CD4-positive, alpha-beta memory T cell (primary cell): ENCODE measurements around the gene NEO1. TPM values are rescaled to one million over a fixed set of nuclear protein-coding genes. Genes with fewer than 3 reads are reported as not detected.
A peak's percentile ranks its signal among the peaks of the same experiment; 100 is the strongest.

Source experiments
- CTCF ChIA-PET: fragments of 350-600 bp; sonication (Branson Sonifier 250); formaldehyde crosslinking; loops from one replicate; lab custom pipeline; 2021; ENCODE audit warnings: inconsistent platforms; ENCODE audit not compliant: partially characterized antibody; lab: Charles Lee
- POLR2A ChIA-PET: fragments of 350-600 bp; sonication (Branson Sonifier 250); formaldehyde crosslinking; loops from one replicate; lab custom pipeline; 2021; ENCODE audit not compliant: partially characterized antibody; lab: Charles Lee
- DNase-seq, 5 donors: peaks; one replicate each; pipeline versions ENCODE4 v3.0.0 to v3.0.0-alpha.2; 2020 to 2022; ENCODE audit warnings: mixed read lengths in 1 of 5
- H3K27ac ChIP-seq: one replicate; pipeline ENCODE4 v1.7.0; 2013; ENCODE audit warnings: low read depth, low read length
- H3K27me3 ChIP-seq: 2 replicates; pipeline ENCODE4 v1.7.0; 2013; ENCODE audit warnings: mild to moderate bottlenecking, low read length, moderate library complexity; ENCODE audit not compliant: insufficient read depth
- H3K36me3 ChIP-seq: 2 replicates; pipeline ENCODE4 v1.7.0; 2013; ENCODE audit warnings: mild to moderate bottlenecking, low read length, moderate library complexity; ENCODE audit not compliant: insufficient read depth
- H3K4me1 ChIP-seq: 2 replicates; pipeline ENCODE4 v1.7.0; 2013; ENCODE audit warnings: mild to moderate bottlenecking, low read length, moderate library complexity; ENCODE audit not compliant: insufficient read depth
- H3K4me3 ChIP-seq, 2 donors: one replicate each; pipeline ENCODE4 v1.7.0; 2013; ENCODE audit warnings: low read length in 2 of 2, mild to moderate bottlenecking in 1 of 2
- H3K9me3 ChIP-seq, 2 donors: one replicate each; pipeline ENCODE4 v1.7.0; 2013; ENCODE audit warnings: low read length in 2 of 2, control low read depth in 1 of 2; ENCODE audit not compliant: control insufficient read depth in 1 of 2
- H3K27ac Mint-ChIP-seq, 7 donors: one replicate each; pipeline ENCODE4 v1.8.0; 2020 to 2021; ENCODE audit warnings: mixed read lengths in 7 of 7, mild to moderate bottlenecking in 6 of 7, inconsistent platforms in 3 of 7, moderate library complexity in 3 of 7
- H3K27me3 Mint-ChIP-seq, 2 donors: one replicate each; pipeline ENCODE4 v1.8.0; 2020 to 2021; ENCODE audit warnings: mixed read lengths in 2 of 2
- H3K36me3 Mint-ChIP-seq, 2 donors: one replicate each; pipeline ENCODE4 v1.8.0; 2020 to 2021; ENCODE audit warnings: mixed read lengths in 2 of 2, inconsistent platforms in 1 of 2, mild to moderate bottlenecking in 1 of 2
- H3K4me1 Mint-ChIP-seq, 4 donors: one replicate each; pipeline ENCODE4 v1.8.0; 2020 to 2021; ENCODE audit warnings: mixed read lengths in 4 of 4, mild to moderate bottlenecking in 1 of 4
- H3K4me3 Mint-ChIP-seq, 8 donors: one replicate each; pipeline ENCODE4 v1.8.0; 2020 to 2021; ENCODE audit warnings: mixed read lengths in 8 of 8, mild to moderate bottlenecking in 7 of 8, moderate library complexity in 6 of 8, inconsistent platforms in 3 of 8
- H3K9me3 Mint-ChIP-seq, 8 donors: one replicate each; pipeline ENCODE4 v1.8.0; 2020 to 2021; ENCODE audit warnings: mixed read lengths in 8 of 8, mild to moderate bottlenecking in 5 of 8, inconsistent platforms in 3 of 8, moderate library complexity in 1 of 8
- intact Hi-C: fragments of 100-400 bp; cut with micrococcal nuclease; formaldehyde crosslinking; loops from one replicate; pipeline ENCODE4 v1.15.1; 2023
- polyA plus RNA-seq, 2 donors: library from polyadenylated mRNA; unstranded; fragments of 300-500 nt; fragmentation: Illumina TruSeq; gene quantifications; one replicate each; pipeline ENCODE4 v1.2.3, GENCODE V29; 2021
- total RNA-seq, 2 experiments: library from RNA; stranded (reverse); gene quantifications; one replicate each; pipeline ENCODE4 v1.2.3, GENCODE V29; 2021

The NEO1 gene
- total and polyA plus RNA-seq, 4 experiments from 2014 or later = 1.9 to 15.7 (median 9.3) TPM

DNA sequence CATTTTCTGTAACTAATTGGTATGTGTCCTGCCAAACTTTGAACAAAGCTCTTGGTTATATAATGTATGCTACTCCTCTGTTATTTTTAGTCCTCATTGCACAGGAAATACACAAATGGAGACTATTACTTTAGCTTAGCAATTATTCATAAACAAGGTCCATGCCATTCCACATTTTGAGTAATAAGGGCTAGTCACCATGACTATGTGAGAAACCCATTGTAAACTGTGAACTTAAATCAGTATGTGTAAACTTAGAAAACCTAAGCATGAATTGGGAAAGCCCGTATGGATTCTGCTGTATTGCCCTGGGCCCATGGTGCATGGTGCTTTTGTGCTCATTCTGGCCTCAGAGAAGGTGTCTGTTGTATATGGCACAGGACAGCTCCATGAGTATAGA is 216.2 kb downstream of the NEO1 start:
- no peak for DNase-seq
- intact Hi-C loops = loop anchor here (5.0 kb wide), 1 partner anchor 216 kb away; the partner anchor contains the start of gene NEO1
- Histone ChIP-seq H3K36me3 (no peaks in the 10 kb centered on the region), H3K27ac (no peak overlapping the region), H3K4me1 (no peaks in the 10 kb centered on the region), H3K27me3 (no peaks in the 10 kb centered on the region), H3K4me3 (no peak overlapping the region), H3K9me3 (no peaks in the 10 kb centered on the region)
- Mint-ChIP-seq H3K27ac (no peak overlapping the region), H3K27me3 (no peaks in the 10 kb centered on the region), H3K36me3 (peaks cover 9 to 18% of the 10 kb centered on the region in 2 donors), H3K4me3 (no peak overlapping the region), H3K9me3 (no peaks in the 10 kb centered on the region), H3K4me1 (peaks cover 0 to 12% (median 11%) of the 10 kb centered on the region in 4 donors)
- ChIA-PET POLR2A (no interaction called here), CTCF (interaction anchor here (0.6 to 1.4 kb wide), 5 partner anchors 8 to 16 kb away, joined by 3 to 4 read pairs (median 3); no protein-coding TSS in a partner anchor)

DNA sequence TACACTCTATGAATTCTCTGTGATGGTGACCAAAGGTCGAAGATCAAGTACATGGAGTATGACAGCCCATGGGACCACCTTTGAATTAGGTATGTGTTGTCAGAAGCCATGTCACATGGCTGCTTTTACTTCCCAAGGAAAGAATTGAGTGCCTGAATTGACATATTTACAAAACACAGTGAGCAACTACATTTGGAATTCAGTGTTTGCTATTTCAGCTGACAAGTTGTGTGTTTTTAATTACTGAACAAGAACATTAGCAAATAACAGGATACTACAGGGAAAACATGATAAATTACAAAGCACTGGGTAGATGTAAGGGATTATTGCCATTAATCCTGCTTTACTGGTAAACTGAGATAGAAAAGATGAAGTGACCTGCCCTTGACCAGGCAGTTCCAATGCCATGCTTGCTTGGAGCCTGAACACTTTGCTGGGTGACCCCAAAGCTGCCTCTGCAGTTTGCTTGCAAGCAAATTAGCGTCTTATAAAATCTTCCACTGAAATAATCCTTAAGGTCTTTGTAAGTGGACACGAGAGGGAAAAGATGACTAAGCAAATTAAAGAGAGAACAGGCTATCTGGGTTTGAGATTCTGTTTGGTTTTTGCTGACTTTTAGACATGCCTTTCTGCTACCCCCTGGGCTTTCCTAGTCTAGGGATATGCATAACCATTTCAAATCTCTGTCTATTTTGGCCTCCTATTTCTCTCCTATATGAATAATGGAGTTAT is 218.3 kb downstream of the NEO1 start:
- POLR2A ChIA-PET = no interaction called here

GRCh38 chr15:73273181-73274002 is 221.1 kb downstream of the NEO1 start:
- no peaks in the 10 kb centered on the region for H3K27me3 Mint-ChIP-seq
- H3K4me1 Mint-ChIP-seq = peaks cover 0 to 5% (median 3%) of the 10 kb centered on the region in 4 donors
- Histone ChIP-seq H3K9me3 (no peaks in the 10 kb centered on the region), H3K4me3 (no peak overlapping the region), H3K36me3 (no peaks in the 10 kb centered on the region), H3K27me3 (no peaks in the 10 kb centered on the region), H3K4me1 (no peaks in the 10 kb centered on the region), H3K27ac (no peak overlapping the region)
- peak; percentile 37 to 50 (median 43) for DNase-seq
- ChIA-PET CTCF (interaction anchor here (0.9 to 7.5 kb wide), 11 partner anchors 9 to 552 kb away, joined by 3 to 54 read pairs (median 6); no protein-coding TSS in a partner anchor), POLR2A (no interaction called here)
- H3K4me3 Mint-ChIP-seq = peak overlapping the region in 4 of 8 donors; percentile 6 to 76 (median 32)
- intact Hi-C loops = loop anchor here (1.0 to 5.0 kb wide), 3 partner anchors 32 to 671 kb away; no protein-coding TSS in a partner anchor
- H3K9me3 Mint-ChIP-seq = no peaks in the 10 kb centered on the region
- H3K36me3 Mint-ChIP-seq = peaks cover 9 to 14% of the 10 kb centered on the region in 2 donors
- peak overlapping the region in 1 of 7 donors; percentile 67 for H3K27ac Mint-ChIP-seq

More for the DNA sequence above, 218.3 kb downstream of the NEO1 start:
- H3K36me3 ChIP-seq = no peaks in the 10 kb centered on the region
- H3K36me3 Mint-ChIP-seq = peaks cover 9 to 19% of the 10 kb centered on the region in 2 donors
- no peak for DNase-seq
- no peaks in the 10 kb centered on the region for H3K9me3 Mint-ChIP-seq
- no peak overlapping the region for H3K4me3 ChIP-seq
- intact Hi-C loops = loop anchor here (5.0 kb wide), 1 partner anchor 668 kb away; no protein-coding TSS in a partner anchor
- H3K27me3 ChIP-seq = no peaks in the 10 kb centered on the region
- no peak overlapping the region for H3K27ac ChIP-seq
- H3K4me1 ChIP-seq = no peaks in the 10 kb centered on the region
- H3K27ac Mint-ChIP-seq = no peak overlapping the region
- no peak overlapping the region for H3K4me3 Mint-ChIP-seq
- peaks cover 0 to 6% (median 3%) of the 10 kb centered on the region in 4 donors for H3K4me1 Mint-ChIP-seq
- CTCF ChIA-PET = interaction anchor here (7.5 kb wide), 1 partner anchor 28 kb away, joined by 54 read pairs; no protein-coding TSS in a partner anchor
- H3K9me3 ChIP-seq = no peaks in the 10 kb centered on the region
- no peaks in the 10 kb centered on the region for H3K27me3 Mint-ChIP-seq

- Mint-ChIP-seq H3K36me3 (peaks cover 8 to 13% of the 10 kb centered on the region in 2 donors), H3K27ac (no peak overlapping the region), H3K9me3 (no peaks in the 10 kb centered on the region), H3K4me1 (peaks cover 0 to 5% (median 3%) of the 10 kb centered on the region in 4 donors), H3K27me3 (no peaks in the 10 kb centered on the region), H3K4me3 (no peak overlapping the region)
- no peak for DNase-seq
- Histone ChIP-seq H3K4me3 (no peak overlapping the region), H3K4me1 (no peaks in the 10 kb centered on the region), H3K27ac (no peak overlapping the region), H3K36me3 (no peaks in the 10 kb centered on the region), H3K27me3 (no peaks in the 10 kb centered on the region), H3K9me3 (no peaks in the 10 kb centered on the region)
- POLR2A ChIA-PET = no interaction called here
- intact Hi-C loops = no loop called here
- CTCF ChIA-PET = interaction anchor here (1.0 to 7.5 kb wide), 3 partner anchors 8 to 34 kb away, joined by 4 to 54 read pairs (median 53); no protein-coding TSS in a partner anchor
These were observed 223.6 kb downstream of the NEO1 start for GRCh38 chr15:73275862-73276261.

DNA sequence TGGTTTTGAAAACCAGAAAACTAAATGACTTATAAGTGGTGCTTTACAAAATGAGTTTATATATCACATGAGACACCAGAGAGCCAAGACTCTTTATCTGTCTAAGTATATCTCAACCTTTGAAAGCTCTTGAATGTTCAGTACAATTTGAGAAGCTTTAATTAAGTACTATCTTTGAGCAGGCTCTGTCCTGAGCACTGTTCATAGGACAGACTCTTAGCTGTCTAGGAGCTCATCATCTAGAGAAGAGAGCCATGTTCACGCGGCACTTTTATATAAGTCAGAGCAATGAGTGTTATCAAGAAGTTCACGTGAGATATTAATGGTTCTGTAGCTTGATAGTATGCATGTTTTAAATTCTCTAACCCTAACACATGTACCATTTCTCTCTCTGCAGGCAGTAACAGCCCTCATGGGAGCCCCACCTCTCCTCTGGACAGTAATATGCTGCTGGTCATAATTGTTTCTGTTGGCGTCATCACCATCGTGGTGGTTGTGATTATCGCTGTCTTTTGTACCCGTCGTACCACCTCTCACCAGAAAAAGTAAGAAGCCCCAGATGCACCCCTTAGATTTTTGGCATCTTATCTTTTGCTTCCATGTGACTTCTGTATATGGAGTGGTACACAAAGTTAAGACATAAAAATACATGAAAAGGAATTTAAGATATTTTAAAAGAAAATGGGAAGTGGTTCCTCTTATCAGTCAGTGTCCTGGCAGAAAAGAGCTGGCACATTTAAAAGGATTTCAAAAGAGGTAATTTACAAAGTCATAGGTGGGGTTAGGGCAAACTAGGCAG is 230.5 kb downstream of the NEO1 start:
- POLR2A ChIA-PET = no interaction called here

GRCh38 chr15:73283366-73283962 is 231.2 kb downstream of the NEO1 start:
- POLR2A ChIA-PET = no interaction called here
- CTCF ChIA-PET = interaction anchor here (1.5 to 2.4 kb wide), 2 partner anchors 10 to 353 kb away, joined by 6 to 16 read pairs; no protein-coding TSS in a partner anchor
- DNase-seq = no peak

More for the DNA sequence above, 230.5 kb downstream of the NEO1 start:
- DNase-seq = no peak
- H3K9me3 ChIP-seq = no peaks in the 10 kb centered on the region
- no peak overlapping the region for H3K27ac ChIP-seq
- Mint-ChIP-seq H3K4me3 (no peak overlapping the region), H3K4me1 (peaks cover 0 to 2% (median under 1%) of the 10 kb centered on the region in 4 donors), H3K9me3 (no peaks in the 10 kb centered on the region), H3K27me3 (no peaks in the 10 kb centered on the region), H3K27ac (peak overlapping the region in 2 of 7 donors; percentile 5 to 72), H3K36me3 (peaks cover 23 to 38% of the 10 kb centered on the region in 2 donors)
- CTCF ChIA-PET = interaction anchor here (1.2 to 2.4 kb wide), 3 partner anchors 10 to 354 kb away, joined by 4 to 16 read pairs (median 6); no protein-coding TSS in a partner anchor
- H3K4me3 ChIP-seq = no peak overlapping the region
- no peaks in the 10 kb centered on the region for H3K4me1 ChIP-seq
- intact Hi-C loops = no loop called here
- H3K27me3 ChIP-seq = no peaks in the 10 kb centered on the region
- no peaks in the 10 kb centered on the region for H3K36me3 ChIP-seq

More at GRCh38 chr15:73283366-73283962, 231.2 kb downstream of the NEO1 start:
- Histone ChIP-seq H3K9me3 (no peaks in the 10 kb centered on the region), H3K36me3 (no peaks in the 10 kb centered on the region), H3K4me3 (no peak overlapping the region), H3K27me3 (no peaks in the 10 kb centered on the region), H3K4me1 (no peaks in the 10 kb centered on the region), H3K27ac (no peak overlapping the region)
- Mint-ChIP-seq H3K9me3 (no peaks in the 10 kb centered on the region), H3K4me1 (peaks cover 0 to 2% (median under 1%) of the 10 kb centered on the region in 4 donors), H3K27ac (peak overlapping the region in 1 of 7 donors; percentile 72), H3K4me3 (no peak overlapping the region), H3K27me3 (no peaks in the 10 kb centered on the region), H3K36me3 (peaks cover 30 to 45% of the 10 kb centered on the region in 2 donors)
- intact Hi-C loops = no loop called here
